Measurements from ENCODE around the gene ZNF785. TPM values are rescaled to one million over a fixed set of nuclear protein-coding genes. Genes with fewer than 3 reads are reported as not detected.
"Not testable (repeated sequence)": the region's sequence is repeated elsewhere in the genome, so short reads cannot be mapped to it uniquely, and the experiment has no call there.

The ZNF785 gene
- polyA plus RNA-seq, 3 donors: 0.67 to 9.0 (median 1.1) TPM

DNA sequence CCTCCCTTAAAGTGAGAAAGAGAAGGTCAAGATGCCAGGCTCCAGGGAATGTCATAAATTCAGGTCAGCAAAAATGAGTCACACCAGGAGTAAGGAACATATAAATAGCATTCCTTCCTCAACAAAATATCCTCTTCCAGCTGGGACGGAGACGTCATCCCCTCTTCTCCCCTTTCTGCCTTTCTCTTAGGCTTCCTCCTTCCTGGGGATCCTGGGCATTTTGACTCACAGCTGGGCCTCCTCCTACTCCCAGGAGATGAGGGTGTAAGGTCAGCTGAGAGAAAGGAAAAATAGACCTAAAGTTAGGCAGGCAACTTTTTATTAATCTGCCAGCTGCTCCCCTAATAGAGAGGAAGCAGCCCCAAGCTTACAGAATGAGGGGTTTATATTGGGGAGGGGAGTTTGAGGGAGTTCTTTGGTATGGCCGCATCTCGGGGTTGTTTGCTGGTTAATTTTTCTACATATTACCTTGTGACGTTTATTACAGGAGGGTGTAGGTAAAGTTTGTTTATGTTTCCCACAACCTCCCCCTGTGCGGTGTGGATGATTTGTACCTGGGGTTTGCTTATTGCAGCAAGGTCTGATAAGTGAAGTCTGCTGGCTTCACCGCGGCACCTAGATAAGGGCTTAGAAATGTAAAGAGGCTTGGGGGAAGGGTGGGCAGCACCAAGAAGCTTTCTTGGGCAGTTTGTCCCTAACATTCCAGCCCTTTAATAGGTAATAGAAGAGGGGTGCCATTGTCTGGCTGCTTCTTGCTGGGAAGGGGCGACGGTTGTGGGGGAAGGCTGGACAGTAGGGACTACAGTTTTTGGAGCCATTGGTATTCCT, 43.8 kb downstream of the ZNF785 start:
- Mint-ChIP-seq H3K36me3 (peaks cover 2 to 4% of the 10 kb centered on the region in 2 donors), H3K27me3 (ENCODE audit: low read depth in 3 of 3) (peaks cover 0 to 3% (median 2%) of the 10 kb centered on the region in 3 donors), H3K4me1 (peaks cover 22% of the 10 kb centered on the region), H3K4me3 (no peak overlapping the region), H3K9me3 (no peaks in the 10 kb centered on the region), H3K27ac (no peak overlapping the region)
- Histone ChIP-seq H4K20me1 (ENCODE audit: insufficient read depth, low read length) (no peaks in the 10 kb centered on the region), H3K4me3 (replicated peaks in 1 of 3; ENCODE audit: low read depth in 2 of 3, low read length in 3 of 3) (no peak overlapping the region), H3K4me1 (ENCODE audit: control insufficient read depth in 1 of 2, insufficient read depth in 2 of 2, low read length in 2 of 2) (peaks cover 11 to 12% of the 10 kb centered on the region in 2 donors), H3K27me3 (ENCODE audit: control insufficient read depth in 2 of 2, insufficient read depth in 2 of 2, low read length in 2 of 2) (no peaks in the 10 kb centered on the region), H3K4me2 (replicated peaks; ENCODE audit: extremely low read depth, low read length, poor library complexity, severe bottlenecking) (no peak overlapping the region), H3K9ac (ENCODE audit: insufficient read depth, low read length, poor library complexity, severe bottlenecking) (no peak overlapping the region), H3K79me2 (ENCODE audit: insufficient read depth, low read length) (no peaks in the 10 kb centered on the region), H2AFZ (ENCODE audit: insufficient read depth, low read depth, low read length, poor library complexity, severe bottlenecking) (no peak overlapping the region), H3K36me3 (replicated peaks in 1 of 2; ENCODE audit: control insufficient read depth in 1 of 2, insufficient read depth in 2 of 2, low read length in 2 of 2) (no peaks in the 10 kb centered on the region), H3K9me3 (replicated peaks in 1 of 2; ENCODE audit: control insufficient read depth in 1 of 2, insufficient read depth in 1 of 2, low read length in 2 of 2) (no peaks in the 10 kb centered on the region), H3K27ac (ENCODE audit: low read depth in 1 of 2, low read length in 2 of 2) (no peak overlapping the region)
- WGBS (ENCODE audit: insufficient coverage): 100% methylated on average over 4 of the region's 10 CpGs
- TF ChIP-seq, protein P1, sequence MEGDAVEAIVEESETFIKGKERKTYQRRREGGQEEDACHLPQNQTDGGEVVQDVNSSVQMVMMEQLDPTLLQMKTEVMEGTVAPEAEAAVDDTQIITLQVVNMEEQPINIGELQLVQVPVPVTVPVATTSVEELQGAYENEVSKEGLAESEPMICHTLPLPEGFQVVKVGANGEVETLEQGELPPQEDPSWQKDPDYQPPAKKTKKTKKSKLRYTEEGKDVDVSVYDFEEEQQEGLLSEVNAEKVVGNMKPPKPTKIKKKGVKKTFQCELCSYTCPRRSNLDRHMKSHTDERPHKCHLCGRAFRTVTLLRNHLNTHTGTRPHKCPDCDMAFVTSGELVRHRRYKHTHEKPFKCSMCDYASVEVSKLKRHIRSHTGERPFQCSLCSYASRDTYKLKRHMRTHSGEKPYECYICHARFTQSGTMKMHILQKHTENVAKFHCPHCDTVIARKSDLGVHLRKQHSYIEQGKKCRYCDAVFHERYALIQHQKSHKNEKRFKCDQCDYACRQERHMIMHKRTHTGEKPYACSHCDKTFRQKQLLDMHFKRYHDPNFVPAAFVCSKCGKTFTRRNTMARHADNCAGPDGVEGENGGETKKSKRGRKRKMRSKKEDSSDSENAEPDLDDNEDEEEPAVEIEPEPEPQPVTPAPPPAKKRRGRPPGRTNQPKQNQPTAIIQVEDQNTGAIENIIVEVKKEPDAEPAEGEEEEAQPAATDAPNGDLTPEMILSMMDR (IDR thresholded peaks at IDR 0.05): no peak
- no peak for DNase-seq
- intact Hi-C loops (cut with micrococcal nuclease): no loop called here

DNA sequence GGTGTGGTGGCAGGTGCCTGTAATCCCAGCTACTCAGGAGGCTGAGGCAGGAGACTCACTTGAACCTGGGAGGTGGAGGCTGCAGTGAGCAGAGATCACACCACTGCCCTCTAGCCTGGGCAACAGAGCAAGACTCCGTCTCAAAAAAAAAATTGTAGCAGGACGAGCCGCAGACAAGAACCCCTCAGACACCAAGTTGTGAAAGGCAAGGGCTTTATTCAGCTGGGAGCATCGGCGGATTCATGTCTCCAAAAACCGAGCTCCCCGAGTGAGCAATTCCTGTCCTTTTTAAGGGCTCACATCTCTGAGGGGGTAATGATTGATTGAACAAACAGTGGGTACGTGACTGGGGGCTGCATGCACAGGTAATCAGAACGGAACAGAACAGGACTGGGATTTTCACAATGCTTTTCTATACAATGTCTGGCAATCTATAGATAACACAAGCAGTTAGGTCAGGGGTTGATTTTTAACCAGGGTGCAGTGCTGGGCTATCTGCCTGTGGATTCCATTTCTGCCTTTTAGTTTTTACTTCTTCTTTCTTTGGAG, 44.5 kb downstream of the ZNF785 start:
- H3K27ac Mint-ChIP-seq; H4K20me1 ChIP-seq (ENCODE audit: insufficient read depth, low read length); intact Hi-C loops (cut with micrococcal nuclease); H3K4me2 ChIP-seq (replicated peaks; ENCODE audit: extremely low read depth, low read length, poor library complexity, severe bottlenecking); H3K9me3 Mint-ChIP-seq; H3K36me3 Mint-ChIP-seq; H3K79me2 ChIP-seq (ENCODE audit: insufficient read depth, low read length); H2AFZ ChIP-seq (ENCODE audit: insufficient read depth, low read depth, low read length, poor library complexity, severe bottlenecking); DNase-seq; H3K27me3 Mint-ChIP-seq (ENCODE audit: low read depth in 3 of 3); H3K9me3 ChIP-seq (replicated peaks in 1 of 2; ENCODE audit: control insufficient read depth in 1 of 2, insufficient read depth in 1 of 2, low read length in 2 of 2); H3K27ac ChIP-seq (ENCODE audit: low read depth in 1 of 2, low read length in 2 of 2); H3K4me3 ChIP-seq (replicated peaks in 1 of 3; ENCODE audit: low read depth in 2 of 3, low read length in 3 of 3); H3K9ac ChIP-seq (ENCODE audit: insufficient read depth, low read length, poor library complexity, severe bottlenecking); H3K36me3 ChIP-seq (replicated peaks in 1 of 2; ENCODE audit: control insufficient read depth in 1 of 2, insufficient read depth in 2 of 2, low read length in 2 of 2); H3K27me3 ChIP-seq (ENCODE audit: control insufficient read depth in 2 of 2, insufficient read depth in 2 of 2, low read length in 2 of 2); H3K4me3 Mint-ChIP-seq: not testable (repeated sequence)
- H3K4me1 ChIP-seq (ENCODE audit: control insufficient read depth in 1 of 2, insufficient read depth in 2 of 2, low read length in 2 of 2): peaks cover 11 to 12% of the 10 kb centered on the region in 2 donors
- 100% methylated on average over 1 of the region's 9 CpGs for WGBS (ENCODE audit: insufficient coverage)
- H3K4me1 Mint-ChIP-seq: peaks cover 22% of the 10 kb centered on the region

DNA sequence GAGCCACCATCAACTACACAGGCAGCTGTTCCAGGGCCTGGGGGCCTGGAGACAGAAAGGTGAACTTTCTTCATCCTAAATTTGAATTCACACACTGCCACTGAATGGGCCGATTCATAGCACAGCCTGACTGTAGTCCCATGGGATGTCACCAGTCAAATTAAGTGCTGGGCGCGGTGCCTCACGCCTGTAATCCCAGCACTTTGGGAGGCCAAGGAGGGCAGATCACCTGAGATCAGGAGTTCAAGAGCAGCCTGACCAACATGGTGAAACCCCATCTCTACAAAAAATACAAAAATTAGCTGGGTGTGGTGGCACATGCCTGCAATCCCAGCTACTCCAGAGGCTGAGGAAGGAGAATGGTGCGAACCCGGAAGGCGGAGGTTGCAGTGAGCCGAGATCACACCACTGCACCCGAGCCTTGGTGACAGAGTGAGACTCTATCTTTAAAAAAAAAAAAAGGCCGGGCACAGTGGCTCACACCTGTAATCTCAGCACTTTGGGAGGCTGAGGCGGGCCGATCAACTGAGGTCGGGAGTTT, 45.4 kb downstream of the ZNF785 start:
- H3K27ac ChIP-seq (ENCODE audit: low read depth in 1 of 2, low read length in 2 of 2); H3K9ac ChIP-seq (ENCODE audit: insufficient read depth, low read length, poor library complexity, severe bottlenecking); H3K4me3 Mint-ChIP-seq; H3K27me3 Mint-ChIP-seq (ENCODE audit: low read depth in 3 of 3); H3K36me3 ChIP-seq (replicated peaks in 1 of 2; ENCODE audit: control insufficient read depth in 1 of 2, insufficient read depth in 2 of 2, low read length in 2 of 2); H3K9me3 Mint-ChIP-seq; H3K27me3 ChIP-seq (ENCODE audit: control insufficient read depth in 2 of 2, insufficient read depth in 2 of 2, low read length in 2 of 2); H3K9me3 ChIP-seq (replicated peaks in 1 of 2; ENCODE audit: control insufficient read depth in 1 of 2, insufficient read depth in 1 of 2, low read length in 2 of 2); H3K4me3 ChIP-seq (replicated peaks in 1 of 3; ENCODE audit: low read depth in 2 of 3, low read length in 3 of 3); H3K4me2 ChIP-seq (replicated peaks; ENCODE audit: extremely low read depth, low read length, poor library complexity, severe bottlenecking); H2AFZ ChIP-seq (ENCODE audit: insufficient read depth, low read depth, low read length, poor library complexity, severe bottlenecking); H4K20me1 ChIP-seq (ENCODE audit: insufficient read depth, low read length); DNase-seq; H3K36me3 Mint-ChIP-seq: not testable (repeated sequence)
- 97% methylated on average over 7 of the region's 13 CpGs for WGBS (ENCODE audit: insufficient coverage)
- peaks cover 24% of the 10 kb centered on the region for H3K4me1 Mint-ChIP-seq
- Histone ChIP-seq H3K4me1 (ENCODE audit: control insufficient read depth in 1 of 2, insufficient read depth in 2 of 2, low read length in 2 of 2) (peaks cover 16 to 17% of the 10 kb centered on the region in 2 donors), H3K79me2 (ENCODE audit: insufficient read depth, low read length) (peaks cover 11% of the 10 kb centered on the region)
- peak overlapping the region in 1 of 7 donors; percentile 51 for H3K27ac Mint-ChIP-seq
- intact Hi-C loops (cut with micrococcal nuclease): loop anchor here in 1 of 2 donors (5.0 kb wide), 1 partner anchor 32 kb away; the partner anchor contains the start of gene ZNF688

Measured in CD14-positive monocyte (primary cell).